NCI-H2171 treated with DMSO at 0.1 percent for 48 hours (cell line): ENCODE measurements around the gene PSME2.
A peak's percentile ranks its signal among the peaks of the same experiment; 100 is the strongest.
"Not testable (repeated sequence)": the region's sequence is repeated elsewhere in the genome, so short reads cannot be mapped to it uniquely, and the experiment has no call there.

Source experiments
- DNase-seq: peaks from one replicate; lab custom pipeline; 2025; lab: John Stamatoyannopoulos, UW

The PSME2 gene

DNA sequence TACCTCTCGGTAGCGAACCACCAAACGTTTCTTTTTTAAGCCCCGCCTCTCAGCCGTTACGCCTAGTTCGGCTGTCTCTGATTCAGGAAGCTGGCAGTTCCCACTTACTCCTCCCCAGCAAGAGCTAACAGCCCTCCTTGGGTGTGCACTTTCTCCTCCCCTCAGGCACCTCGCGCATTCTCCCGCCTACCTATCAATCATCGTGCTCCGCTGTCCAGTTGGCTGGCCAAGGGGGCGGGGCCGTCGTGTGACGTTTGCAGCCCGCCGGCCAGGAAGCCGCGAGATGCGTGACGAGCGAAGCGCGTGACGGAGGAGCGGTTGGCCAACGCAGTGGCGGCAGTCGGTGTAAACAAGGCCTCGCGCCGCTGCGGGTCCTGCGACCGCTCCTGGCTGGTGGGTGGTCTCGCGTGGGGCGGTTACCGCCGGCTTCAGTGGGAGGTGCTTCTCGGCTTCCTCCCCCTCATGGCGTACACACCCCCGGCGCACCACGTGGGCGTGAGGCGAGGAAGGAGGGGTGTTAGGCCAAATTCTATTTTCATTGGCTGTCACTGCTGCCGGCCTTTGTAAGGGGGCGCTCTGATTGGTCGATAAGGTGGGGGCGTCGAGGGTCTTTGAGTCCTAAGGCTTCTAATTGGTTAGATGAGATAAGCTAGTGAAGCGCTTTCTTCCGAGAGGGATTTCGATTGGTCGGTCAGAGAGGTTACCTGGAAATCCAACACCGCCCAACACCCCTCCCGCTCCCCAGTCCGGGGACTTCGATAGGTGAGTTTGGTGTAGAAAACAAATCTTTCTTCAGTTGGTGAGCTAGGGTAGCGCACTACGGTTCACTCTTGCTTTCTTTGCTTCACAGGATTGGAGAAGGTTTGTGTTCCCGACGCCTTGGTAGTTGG, 31.6 kb downstream of the PSME2 start, which contains the start of the genes DCAF11 and NRL:
DCAF11 (plus strand) TSS at position 246 of the 890 bp plus-strand sequence. CDS start 818 bp downstream, outside the sequence.
NRL (minus strand) TSS at position 418 of the 890 bp plus-strand sequence. CDS start 32,101 bp downstream, outside the sequence.
- DNase-seq: peak; percentile 100

- peak; percentile 93 for DNase-seq
Measured at GRCh38 chr14:24113801-24114531, 32.4 kb downstream of the PSME2 start.

GRCh38 chr14:24113379-24113800, 33.0 kb downstream of the PSME2 start:
- no peak for DNase-seq

- no peak for DNase-seq
Measured at GRCh38 chr14:24110523-24110922, 35.9 kb downstream of the PSME2 start.

DNA sequence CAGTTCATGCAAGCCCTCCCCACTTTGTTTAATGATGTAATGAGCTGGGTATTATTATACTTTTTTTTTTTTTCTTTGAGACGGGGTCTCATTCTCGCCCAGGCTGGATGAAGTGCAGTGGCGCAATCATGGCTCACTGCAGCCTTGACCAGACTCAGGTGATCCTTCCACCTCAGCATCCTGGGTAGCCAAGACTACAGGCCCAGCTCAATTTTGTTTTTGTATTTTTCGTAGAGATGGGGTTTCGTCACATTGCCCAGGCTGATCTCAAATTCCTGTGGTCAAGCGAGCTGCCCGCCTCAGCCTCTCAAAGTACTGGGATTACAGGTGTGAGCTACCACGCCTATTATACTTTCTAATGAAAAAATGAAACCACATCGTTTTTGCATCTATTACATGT, 36.4 kb downstream of the PSME2 start:
- DNase-seq: no peak

DNA sequence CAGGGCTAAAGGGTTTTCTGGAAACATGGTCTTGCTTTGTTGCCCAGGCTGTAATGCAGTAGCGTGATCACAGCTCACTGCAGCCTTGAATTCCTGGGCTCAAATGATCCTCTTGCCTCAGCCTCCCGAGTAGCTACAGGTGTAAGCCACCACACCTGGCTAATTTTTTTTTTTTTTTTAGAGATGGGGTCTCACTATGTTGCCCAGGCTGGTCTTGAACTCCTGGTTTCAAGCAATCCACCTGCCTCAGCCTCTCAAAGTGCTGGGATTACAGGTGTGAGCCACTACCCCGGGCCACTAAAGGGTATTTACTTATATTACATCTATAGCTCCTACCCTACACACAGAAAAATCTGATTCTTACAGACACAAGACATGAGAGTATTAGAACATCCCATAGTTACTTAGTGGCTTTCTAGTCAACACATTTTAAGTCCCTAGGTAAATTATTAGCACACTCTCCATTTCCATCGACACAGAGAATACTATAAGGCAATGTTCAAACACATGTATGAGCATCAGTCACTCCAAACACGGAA, 38.0 kb downstream of the PSME2 start:
- no peak for DNase-seq

GRCh38 chr14:24106672-24107271, 39.6 kb downstream of the PSME2 start:
- DNase-seq: no peak

DNA sequence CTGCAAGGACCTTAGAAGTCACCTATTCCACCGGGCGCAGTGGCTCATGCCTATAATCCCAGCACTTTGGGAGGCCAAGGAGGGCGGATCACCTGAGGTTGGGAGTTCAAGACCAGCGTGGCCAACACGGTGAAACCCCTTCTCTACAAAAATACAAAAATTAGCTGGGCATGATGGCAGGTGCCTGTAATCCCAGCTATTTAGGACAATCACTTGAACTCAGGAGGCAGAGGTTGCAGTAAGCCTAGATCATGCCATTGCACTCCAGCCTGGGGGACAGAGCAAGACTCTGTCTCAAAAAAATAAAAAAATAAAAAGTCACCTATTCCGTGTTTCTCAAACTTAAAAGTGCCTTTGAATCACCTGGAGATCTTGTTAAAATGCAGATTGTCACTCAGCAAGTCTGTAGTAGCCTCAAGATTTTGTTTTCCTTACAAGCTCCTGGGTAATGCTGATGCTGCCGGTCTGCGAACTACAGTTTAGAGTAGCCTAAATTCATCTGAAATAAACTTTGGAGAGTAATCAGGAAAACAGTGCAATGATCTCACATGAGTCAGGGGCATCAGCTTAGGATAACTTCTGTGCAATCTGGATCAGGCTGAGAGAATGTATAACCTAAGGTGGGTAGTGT, 40.7 kb downstream of the PSME2 start:
- not testable (repeated sequence) for DNase-seq

DNA sequence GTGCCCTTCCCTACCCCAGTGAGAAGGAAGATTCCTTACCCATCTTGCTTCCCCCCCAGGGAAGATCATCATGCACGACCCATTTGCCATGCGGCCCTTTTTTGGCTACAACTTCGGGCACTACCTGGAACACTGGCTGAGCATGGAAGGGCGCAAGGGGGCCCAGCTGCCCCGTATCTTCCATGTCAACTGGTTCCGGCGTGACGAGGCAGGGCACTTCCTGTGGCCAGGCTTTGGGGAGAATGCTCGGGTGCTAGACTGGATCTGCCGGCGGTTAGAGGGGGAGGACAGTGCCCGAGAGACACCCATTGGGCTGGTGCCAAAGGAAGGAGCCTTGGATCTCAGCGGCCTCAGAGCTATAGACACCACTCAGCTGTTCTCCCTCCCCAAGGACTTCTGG, 43.0 kb downstream of the PSME2 start:
- no peak for DNase-seq

- DNase-seq: no peak
Measured at GRCh38 chr14:24102357-24103048, 43.9 kb downstream of the PSME2 start.

GRCh38 chr14:24100982-24101494, 45.4 kb downstream of the PSME2 start:
- DNase-seq: no peak

DNA sequence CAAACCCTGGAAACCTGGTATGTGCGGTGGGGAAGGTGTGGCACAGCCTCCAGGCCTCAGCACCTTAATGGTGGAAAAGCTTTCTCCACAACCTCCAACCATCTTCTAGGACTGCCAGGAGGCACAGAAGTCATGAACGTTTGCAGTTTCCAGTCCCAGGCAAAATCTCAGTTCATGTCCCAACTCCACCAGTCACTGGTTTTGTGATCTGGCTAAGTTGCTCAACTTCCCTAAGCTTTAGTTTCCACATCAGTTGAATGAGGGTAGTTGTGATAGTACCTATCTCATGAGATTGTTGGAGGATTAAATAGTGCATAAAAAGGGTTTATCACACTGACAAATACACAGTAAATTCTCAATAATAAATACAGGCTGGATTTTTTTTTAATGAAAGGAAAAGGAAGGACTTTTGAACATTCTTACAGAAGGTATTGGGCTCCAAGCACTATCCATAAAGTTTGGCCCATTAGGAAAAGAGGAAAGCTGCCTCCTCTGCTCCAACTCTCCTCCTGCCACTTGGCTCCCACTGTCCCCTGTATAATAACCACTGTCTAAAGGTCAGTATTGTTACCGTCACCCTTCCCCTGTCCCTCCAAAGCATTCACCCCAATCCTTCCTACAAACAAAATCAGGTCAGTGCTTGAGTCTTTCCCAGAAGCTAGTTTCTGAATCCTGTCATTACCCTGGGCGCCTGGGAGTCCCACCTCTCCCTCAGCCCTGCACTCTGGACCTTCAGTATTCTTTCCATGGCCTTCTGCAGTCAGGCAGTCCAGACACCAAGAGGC, 46.0 kb downstream of the PSME2 start:
- DNase-seq: no peak

GRCh38 chr14:24098927-24099813, 47.2 kb downstream of the PSME2 start:
- DNase-seq: no peak

DNA sequence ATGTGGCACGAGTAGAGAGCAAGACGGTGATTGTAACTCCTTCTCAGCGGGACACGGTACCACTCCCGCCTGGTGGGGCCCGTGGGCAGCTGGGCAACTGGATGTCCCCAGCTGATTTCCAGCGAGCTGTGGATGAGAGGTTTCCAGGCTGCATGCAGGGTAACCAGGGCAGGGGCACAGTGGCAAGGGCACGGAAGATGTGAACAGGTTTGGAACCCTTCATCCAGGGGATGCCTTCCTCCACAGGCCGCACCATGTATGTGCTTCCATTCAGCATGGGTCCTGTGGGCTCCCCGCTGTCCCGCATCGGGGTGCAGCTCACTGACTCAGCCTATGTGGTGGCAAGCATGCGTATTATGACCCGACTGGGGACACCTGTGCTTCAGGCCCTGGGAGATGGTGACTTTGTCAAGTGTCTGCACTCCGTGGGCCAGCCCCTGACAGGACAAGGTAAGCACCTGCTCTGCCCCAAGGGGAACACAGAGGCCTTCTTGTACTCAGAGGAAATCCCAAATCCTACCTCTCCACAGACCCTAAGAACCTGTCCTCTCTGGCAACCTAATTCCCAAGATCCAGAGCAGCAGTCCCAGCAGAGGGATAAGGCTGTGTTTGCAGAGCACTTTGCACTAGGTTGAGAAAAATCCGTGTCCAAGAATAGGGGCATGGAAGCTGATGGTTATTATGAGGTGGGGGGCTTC, 48.0 kb downstream of the PSME2 start:
- DNase-seq: no peak

DNA sequence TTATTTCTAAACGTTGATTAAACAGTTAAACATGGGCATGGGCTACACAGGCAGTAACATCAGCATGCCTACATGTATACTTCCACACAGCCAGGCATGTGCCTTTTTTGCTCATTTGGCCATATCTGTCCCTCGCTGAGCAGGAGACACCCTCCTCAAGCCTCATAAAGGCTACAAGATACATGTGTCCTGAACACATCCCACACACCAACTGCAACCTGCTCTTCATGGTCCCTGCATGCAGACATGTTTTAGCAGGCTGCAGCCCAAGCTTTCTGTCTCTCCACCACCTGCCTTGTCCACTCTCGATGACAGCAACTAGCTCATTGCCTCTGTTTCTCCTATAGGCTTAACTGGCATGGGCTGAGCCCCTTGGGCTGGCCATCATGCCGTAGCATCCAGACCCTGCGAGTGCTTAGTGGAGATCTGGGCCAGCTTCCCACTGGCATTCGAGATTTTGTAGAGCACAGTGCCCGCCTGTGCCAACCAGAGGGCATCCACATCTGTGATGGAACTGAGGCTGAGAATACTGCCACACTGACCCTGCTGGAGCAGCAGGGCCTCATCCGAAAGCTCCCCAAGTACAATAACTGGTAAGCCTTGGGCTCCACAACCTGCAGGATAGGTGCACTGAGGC, 49.7 kb downstream of the PSME2 start:
- no peak for DNase-seq

DNA sequence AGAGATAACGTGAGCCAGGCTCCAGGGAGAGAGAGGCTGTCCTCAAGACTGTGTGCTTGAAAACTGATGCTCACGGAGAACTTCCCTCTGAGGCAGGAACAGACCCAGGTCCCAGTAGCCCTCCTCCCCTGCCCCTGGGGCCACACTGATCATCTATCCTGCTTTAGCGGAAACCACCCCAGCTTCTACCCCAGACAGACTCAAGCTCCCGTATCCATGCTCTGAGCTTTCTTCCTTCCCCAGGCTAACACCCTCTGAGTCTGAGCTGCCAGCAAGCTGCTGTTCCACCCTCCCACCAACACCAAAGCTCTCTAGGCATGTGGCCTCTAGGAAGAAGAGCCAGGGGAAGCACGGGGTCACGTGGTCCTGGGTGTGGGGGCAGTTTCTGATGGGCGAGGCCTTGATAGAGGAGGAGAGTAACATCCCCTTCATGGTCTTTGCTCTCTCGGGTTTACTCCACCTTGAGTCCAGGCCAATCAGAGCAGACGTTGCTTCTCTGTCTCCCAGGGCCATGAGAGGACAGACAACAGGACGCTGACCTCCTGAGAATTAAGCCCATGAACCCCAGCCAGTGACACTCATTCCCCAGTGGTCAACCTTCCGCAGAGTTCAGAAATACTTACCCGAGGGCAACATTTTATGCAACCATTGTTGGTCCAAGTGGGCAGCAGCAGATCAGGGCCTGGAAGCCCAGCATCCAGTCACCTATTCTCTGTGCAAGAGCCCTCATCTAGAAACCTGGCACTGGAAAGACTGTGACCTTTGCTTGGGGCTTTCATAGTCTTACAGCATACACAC, 50.9 kb downstream of the PSME2 start:
- DNase-seq: no peak

GRCh38 chr14:24094841-24095270, 51.6 kb downstream of the PSME2 start:
- no peak for DNase-seq
